G401.6 (cell line): ENCODE measurements around the gene EGR4.
A peak's percentile ranks its signal among the peaks of the same experiment; 100 is the strongest.

Experiments
- FAIRE-seq: peaks from 2 replicates; lab custom pipeline; 2012; peaks lifted over from hg19 to GRCh38; lab: Jason Lieb, UNC

The EGR4 gene

GRCh38 chr2:73290049-73290839, 3.1 kb downstream of the EGR4 start:
- FAIRE-seq, result peak; percentile 87

DNA sequence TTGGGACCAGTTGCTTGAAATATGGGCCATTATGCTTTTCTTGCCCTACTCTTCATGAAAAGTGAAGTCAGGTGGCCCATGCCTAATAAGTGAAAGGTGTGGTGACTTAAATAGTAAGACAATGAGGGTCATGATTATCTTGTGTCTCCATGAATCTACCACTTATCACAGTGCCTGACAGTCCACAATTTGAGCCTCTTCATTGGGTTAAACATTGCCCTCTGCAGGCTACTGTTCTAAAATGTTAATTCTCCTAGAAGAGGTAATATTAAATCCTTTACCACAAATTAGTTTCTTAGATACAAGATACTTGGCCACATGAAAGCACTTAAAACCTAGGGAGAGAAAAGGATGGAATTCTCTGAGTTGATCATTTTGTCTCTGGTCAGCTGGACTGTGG, 4.0 kb downstream of the EGR4 start:
- peak; percentile 3 for FAIRE-seq

DNA sequence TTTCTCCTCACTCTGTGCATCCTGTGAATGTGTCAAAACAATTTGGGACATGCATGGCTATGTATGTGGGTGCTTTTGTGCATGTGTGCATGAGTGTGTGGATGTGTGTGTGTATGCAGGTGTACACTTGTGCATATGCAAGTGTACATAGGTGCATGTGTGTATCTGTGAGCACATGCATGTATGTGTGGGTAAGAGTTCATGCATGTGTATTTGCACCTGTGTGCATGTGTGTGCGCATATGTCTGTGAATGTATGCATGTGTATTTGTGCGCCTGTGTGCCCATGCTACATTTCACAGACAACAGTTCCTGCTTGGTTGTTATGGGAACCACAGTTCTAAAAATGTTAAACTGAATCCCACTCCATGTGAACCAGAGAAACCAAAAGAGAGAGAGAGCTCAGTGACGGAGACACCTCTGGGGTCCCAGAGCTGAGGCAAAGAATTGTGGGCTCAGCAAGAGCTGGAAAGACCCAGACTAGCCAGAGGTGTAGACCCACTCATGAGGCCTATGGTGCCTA, 7.2 kb downstream of the EGR4 start:
- FAIRE-seq, result no peak

DNA sequence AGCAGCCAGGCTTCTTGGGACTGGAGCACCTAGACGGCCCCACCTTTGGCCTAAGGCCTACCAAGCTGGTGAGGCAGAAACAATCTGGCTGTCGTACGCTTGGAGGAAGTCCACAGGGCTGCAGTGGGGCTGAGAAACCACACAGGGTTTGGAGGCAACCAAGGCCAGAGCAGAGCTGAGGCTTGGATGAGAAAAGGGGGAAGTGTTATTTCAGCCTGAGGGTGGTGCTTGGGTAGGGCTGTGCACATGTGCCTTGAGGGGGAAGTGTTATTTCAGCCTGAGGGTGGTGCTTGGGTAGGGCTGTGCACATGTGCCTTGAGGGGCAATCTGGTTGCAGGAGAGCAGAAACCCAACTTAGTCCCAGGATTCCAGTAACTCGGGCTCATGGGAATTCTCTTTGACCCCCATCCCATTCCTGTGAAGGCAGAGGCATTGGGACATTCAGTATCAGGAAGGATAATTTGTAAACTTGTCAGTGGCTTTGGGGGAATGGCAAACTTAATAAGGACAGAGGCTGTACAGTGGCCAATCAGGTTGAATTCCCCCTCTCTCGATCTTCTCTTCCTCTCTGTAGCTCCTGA, 8.1 kb downstream of the EGR4 start:
- no peak for FAIRE-seq

- no peak for FAIRE-seq
Measured at GRCh38 chr2:73284296-73285158, 8.8 kb downstream of the EGR4 start, which contains the start of gene FBXO41. Gene FBXO41, minus strand, starts transcription at chr2:73284478. Its CDS starts 14,848 bp downstream, at chr2:73269630.

DNA sequence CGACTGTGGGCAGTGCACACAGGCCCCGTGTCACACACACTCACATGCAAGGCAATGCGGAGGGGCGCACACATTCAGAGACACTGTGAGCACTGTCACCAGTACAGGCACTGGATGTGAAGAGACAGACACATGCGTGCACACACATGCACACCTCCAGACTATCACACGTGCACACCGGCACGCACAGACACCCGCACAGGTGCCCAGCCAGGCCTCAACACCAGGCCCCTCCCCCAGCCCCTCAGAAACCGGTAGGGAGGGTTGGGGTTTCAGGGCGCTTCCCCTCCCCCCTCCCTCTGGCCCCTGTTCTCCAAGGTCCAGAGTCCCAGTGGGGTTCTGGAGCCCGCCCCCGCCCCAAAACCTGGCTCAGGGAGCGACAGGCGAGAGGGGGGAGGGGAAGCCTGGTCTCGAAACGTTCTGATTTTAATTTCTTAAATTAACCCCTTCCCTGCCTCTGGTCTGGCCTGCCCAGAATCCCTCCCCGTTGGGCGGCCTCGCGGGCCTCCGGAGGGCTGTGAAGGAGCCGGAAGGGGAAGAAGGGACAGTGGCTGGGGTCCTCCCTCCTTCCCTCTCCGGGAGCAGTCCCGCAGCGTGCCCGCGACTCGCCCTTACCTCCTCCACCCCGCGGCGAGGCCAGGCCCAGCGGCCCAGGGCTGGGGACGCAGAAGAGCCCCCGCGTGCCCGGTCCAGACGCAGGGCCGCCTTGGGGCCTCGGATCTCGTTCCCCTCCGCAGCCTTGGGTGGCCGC, 9.6 kb downstream of the EGR4 start:
- FAIRE-seq, result no peak

DNA sequence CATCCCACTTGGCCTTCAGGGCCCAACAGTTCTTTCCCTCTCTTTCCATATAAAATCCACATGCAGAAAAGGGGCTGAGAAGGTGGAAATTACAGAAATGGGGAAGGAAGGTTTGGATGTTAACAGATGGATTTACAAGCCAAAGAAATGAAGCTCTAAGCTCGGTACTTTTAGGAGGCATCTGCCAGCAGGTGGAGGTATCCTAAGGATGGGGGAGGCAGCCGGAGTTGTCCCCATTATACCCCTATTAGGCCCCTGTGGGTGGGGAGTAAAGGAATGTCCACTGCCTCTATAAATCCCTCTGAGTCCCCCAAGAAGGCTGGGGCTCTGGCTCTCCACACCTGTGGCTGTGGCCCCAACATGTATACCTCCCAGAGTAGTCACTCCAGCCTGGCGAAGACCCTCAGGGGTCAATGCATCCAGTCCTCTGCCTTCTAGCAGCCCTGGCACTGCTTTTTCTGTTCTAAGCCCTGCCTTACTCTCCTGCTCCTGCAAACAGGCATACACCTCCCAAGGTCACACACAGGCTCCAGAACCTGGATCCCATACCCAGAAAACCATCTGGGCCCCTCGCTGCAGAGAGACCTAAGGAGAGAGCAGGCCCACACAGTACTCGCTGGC, 10.3 kb downstream of the EGR4 start:
- FAIRE-seq, result no peak

GRCh38 chr2:73281244-73281643, 12.1 kb downstream of the EGR4 start:
- no peak for FAIRE-seq

- no peak for FAIRE-seq
Measured at GRCh38 chr2:73279852-73280251, 13.5 kb downstream of the EGR4 start.

GRCh38 chr2:73272270-73272669, 21.1 kb downstream of the EGR4 start:
- no peak for FAIRE-seq

DNA sequence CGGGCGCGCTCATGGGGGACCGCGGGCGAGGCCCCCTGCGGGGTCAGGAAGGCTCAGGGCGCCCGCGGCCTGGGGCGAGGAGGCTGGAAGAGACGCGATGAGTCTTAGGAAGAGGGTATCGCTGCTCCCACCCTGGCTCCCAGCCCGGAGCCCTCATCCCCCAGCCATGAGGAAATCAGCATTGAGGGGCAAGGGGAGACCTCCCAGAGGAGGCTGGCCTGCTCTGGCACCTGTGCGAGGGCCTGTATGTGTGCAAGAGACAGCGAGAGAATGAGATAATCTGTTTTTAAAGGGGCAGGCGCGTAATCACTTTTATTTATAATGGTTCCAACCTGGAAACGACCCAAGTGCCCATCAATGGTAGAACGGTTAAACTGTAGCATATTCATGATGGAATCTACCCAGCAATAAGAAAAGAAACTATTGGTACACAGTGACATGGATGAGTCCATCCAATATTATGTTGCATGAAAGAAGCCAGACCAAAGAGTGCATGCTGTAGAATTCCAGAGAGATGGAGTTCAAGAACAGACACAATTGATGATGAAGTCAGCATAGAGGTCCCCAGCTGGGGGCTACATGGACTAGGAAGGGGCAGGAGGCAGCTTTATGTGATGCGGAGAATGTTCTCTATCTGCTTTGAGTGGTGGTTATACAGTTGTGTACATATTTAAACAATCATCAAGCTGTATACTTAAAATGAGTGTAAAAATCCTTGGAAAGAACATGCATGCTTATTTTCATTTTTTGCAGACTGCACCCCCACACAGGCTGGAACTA, 23.5 kb downstream of the EGR4 start:
- no peak for FAIRE-seq

- no peak for FAIRE-seq
Measured at GRCh38 chr2:73268830-73269685, 24.3 kb downstream of the EGR4 start.

- no peak for FAIRE-seq
Measured at GRCh38 chr2:73268366-73268829, 24.9 kb downstream of the EGR4 start.

- FAIRE-seq, result no peak
Measured at GRCh38 chr2:73267008-73267407, 26.3 kb downstream of the EGR4 start.

DNA sequence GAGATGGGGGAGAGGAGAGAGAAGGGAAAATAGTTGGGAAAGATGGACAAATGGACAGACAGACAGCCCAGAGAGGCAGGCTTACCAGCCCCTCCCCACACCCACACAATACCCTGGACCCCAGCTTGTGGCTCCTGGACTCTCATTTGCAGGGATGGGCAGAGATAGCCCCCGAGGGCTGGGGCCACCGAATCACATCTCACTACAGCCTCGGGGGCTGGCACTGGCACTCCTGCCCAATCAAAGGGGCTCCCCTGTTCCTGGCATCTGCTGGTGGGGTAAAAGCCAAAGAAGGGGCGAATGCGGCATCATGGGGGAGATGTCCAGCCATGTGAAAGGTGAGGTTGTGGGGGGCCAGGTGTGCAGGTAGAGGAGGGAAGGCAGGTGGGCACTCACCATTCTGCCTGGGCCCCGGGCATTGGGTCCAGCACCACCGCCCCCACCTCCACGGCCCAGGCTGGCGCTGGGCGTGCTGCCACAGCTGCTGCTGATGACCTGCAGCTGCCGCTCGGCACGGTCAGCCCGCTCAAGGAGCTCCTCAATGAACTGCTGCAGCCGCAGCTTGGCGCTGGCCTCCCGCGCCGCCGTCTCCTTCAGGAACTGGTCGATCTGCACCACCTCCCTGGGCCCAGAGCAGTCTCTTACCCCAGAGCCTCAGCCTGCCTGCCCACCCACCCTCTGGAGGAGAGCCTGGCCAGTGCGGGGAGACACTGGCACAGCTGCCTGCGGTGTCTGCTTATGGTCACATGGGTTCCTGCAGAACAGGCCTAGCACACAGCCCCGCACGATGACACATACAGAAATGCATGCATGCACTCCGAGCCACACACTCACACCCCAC, 27.1 kb downstream of the EGR4 start:
- FAIRE-seq, result no peak

- no peak for FAIRE-seq
Measured at GRCh38 chr2:73265298-73266060, 27.9 kb downstream of the EGR4 start.

DNA sequence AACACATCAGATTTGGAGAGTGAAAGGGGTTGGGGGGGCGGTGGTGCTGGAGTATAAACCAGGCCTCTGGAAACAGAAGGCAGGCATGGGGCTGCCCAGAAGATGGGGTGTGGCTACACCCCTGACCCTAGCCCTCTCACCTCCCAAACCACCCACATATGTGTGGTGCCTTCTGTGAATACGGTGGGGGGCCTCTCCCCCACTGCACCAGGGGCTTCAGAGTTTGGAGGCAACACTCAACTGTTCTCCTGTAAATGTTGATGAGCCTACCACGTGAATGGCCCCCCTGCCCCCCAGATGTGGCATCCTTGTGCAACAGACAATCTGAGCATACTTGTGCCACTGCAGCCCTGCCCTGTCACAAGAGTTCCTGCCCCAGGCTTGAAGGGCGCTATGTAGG, 28.6 kb downstream of the EGR4 start:
- no peak for FAIRE-seq

GRCh38 chr2:73264332-73264606, 29.1 kb downstream of the EGR4 start:
- FAIRE-seq, result no peak
